DMS 273 (cell line): ENCODE measurements around the gene PRDM16.

Experiments used
- DNase-seq: peaks from one replicate; lab custom pipeline; 2025; ENCODE audit not compliant: unreplicated experiment; lab: John Stamatoyannopoulos, UW

The PRDM16 gene

GRCh38 chr1:3176028-3176427, 107.0 kb downstream of the PRDM16 start:
- no peak for DNase-seq

- DNase-seq: no peak
Measured at GRCh38 chr1:3176820-3177219, 107.8 kb downstream of the PRDM16 start.

GRCh38 chr1:3178279-3178678, 109.3 kb downstream of the PRDM16 start:
- no peak for DNase-seq

- DNase-seq: no peak
Measured at GRCh38 chr1:3179471-3179870, 110.5 kb downstream of the PRDM16 start.

- DNase-seq: no peak
Measured at GRCh38 chr1:3180915-3181314, 111.9 kb downstream of the PRDM16 start.

- no peak for DNase-seq
Measured at GRCh38 chr1:3181956-3182355, 113.0 kb downstream of the PRDM16 start.

GRCh38 chr1:3183411-3183810, 114.4 kb downstream of the PRDM16 start:
- no peak for DNase-seq

- no peak for DNase-seq
Measured at GRCh38 chr1:3183813-3184212, 114.8 kb downstream of the PRDM16 start.

GRCh38 chr1:3184666-3185065, 115.7 kb downstream of the PRDM16 start:
- DNase-seq: no peak

- no peak for DNase-seq
Measured at GRCh38 chr1:3185896-3186525, 117.0 kb downstream of the PRDM16 start.

GRCh38 chr1:3186526-3186921, 117.5 kb downstream of the PRDM16 start:
- DNase-seq: no peak

GRCh38 chr1:3187415-3188149, 118.6 kb downstream of the PRDM16 start:
- DNase-seq: no peak

GRCh38 chr1:3188150-3188971, 119.4 kb downstream of the PRDM16 start:
- DNase-seq: no peak

- no peak for DNase-seq
Measured at GRCh38 chr1:3190256-3191041, 121.4 kb downstream of the PRDM16 start.

GRCh38 chr1:3192361-3192760, 123.4 kb downstream of the PRDM16 start:
- no peak for DNase-seq

- peak; percentile 46 for DNase-seq
Measured at GRCh38 chr1:3192825-3193224, 123.8 kb downstream of the PRDM16 start.

- no peak for DNase-seq
Measured at GRCh38 chr1:3193811-3194210, 124.8 kb downstream of the PRDM16 start.

- DNase-seq: no peak
Measured at GRCh38 chr1:3194760-3195479, 125.9 kb downstream of the PRDM16 start.

GRCh38 chr1:3195480-3195815, 126.4 kb downstream of the PRDM16 start:
- no peak for DNase-seq

GRCh38 chr1:3195966-3196515, 127.0 kb downstream of the PRDM16 start:
- no peak for DNase-seq
